Fibroblast of villous mesenchyme (primary cell): ENCODE data around the gene SEMA7A. TPM values are rescaled to one million over a fixed set of nuclear protein-coding genes. Genes with fewer than 3 reads are reported as not detected.
A peak's percentile ranks its signal among the peaks of the same experiment; 100 is the strongest.
"Not testable (repeated sequence)": the region's sequence is repeated elsewhere in the genome, so short reads cannot be mapped to it uniquely, and the experiment has no call there.

ENCODE experiments used
- DNase-seq: peaks from one replicate; pipeline ENCODE4 v3.0.0-alpha.2; 2010; ENCODE audit warnings: low read depth
- H3K4me3 ChIP-seq: 2 replicates; pipeline ENCODE4 v1.5.1; 2011; ENCODE audit warnings: low read depth, mild to moderate bottlenecking, low read length
- total RNA-seq: library from RNA; depleted of rRNA; stranded (reverse); fragments of >200 nt; gene quantifications from 2 replicates; pipeline ENCODE4 v1.2.3, GENCODE V29; 2012
- TF ChIP-seq, protein P1 (sequence below): IDR thresholded peaks from 2 replicates; pipeline ENCODE4 v1.5.1; 2012; ENCODE audit warnings: low read depth, mild to moderate bottlenecking, low read length; ENCODE audit not compliant: insufficient read depth

Gene SEMA7A
- total RNA-seq, 1 donor, result 24.6 TPM

DNA sequence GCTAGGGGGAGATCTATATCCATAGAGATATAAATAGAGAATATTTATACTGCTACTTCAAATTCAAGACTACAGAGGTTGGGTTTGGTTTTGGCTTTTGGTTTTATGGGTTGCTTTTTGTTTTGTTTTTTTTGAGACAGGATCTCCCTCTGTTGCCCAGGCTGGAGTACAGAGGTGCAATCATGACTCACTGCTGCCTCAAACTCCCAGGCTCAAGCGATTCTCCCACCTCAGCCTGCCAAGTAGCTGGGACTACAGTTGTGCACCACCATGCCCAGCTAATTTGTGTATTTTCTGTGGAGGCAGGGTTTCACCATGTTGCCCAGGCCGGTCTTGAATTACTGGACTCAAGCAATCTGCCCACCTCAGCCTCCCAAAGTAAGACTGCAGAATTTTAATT, 31.1 kb upstream of the SEMA7A start:
- no peak overlapping the region for H3K4me3 ChIP-seq
- no peak for DNase-seq
- TF ChIP-seq, protein P1, sequence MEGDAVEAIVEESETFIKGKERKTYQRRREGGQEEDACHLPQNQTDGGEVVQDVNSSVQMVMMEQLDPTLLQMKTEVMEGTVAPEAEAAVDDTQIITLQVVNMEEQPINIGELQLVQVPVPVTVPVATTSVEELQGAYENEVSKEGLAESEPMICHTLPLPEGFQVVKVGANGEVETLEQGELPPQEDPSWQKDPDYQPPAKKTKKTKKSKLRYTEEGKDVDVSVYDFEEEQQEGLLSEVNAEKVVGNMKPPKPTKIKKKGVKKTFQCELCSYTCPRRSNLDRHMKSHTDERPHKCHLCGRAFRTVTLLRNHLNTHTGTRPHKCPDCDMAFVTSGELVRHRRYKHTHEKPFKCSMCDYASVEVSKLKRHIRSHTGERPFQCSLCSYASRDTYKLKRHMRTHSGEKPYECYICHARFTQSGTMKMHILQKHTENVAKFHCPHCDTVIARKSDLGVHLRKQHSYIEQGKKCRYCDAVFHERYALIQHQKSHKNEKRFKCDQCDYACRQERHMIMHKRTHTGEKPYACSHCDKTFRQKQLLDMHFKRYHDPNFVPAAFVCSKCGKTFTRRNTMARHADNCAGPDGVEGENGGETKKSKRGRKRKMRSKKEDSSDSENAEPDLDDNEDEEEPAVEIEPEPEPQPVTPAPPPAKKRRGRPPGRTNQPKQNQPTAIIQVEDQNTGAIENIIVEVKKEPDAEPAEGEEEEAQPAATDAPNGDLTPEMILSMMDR, result no peak

DNA sequence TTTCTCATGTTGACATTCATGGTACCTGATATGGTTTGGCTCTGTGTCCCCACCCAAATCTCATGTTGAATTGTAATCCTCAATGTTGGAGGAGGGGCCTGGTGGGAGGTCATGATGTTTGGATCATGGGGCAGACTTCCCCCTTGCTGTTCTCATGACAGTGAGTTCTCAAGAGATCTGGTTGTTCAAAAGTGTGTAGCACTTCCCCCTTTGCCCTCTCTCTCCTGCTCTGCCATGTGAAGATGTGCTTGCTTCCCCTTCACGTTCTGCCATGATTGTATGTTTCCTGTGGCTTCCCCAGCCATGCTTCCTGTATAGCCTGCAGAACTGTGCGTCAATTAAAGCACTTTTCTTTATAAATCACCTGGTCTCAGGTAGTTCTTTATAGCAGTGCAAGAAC, 30.5 kb upstream of the SEMA7A start:
- TF ChIP-seq, protein P1, result no peak
- DNase-seq, result no peak

DNA sequence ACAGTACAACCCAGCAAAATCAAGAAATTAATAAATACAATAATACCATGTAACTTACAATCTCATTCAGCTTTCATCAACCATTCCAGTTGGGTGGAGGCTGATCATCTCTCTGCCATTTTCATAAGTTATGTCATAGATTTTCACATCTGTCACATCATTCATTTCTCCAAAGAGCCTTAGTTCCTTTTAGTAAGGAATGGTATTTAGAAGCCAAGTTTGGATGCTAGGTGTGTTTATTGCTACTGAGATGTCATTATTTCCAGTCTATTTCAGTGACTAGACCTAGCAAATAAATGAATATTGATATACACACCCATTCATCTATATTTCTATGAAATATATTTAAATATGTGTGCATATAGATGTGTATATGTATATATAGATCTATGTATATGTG, 29.9 kb upstream of the SEMA7A start:
- H3K4me3 ChIP-seq, result no peak overlapping the region
- DNase-seq, result no peak
- TF ChIP-seq, protein P1, result no peak

More for the DNA sequence above, 30.5 kb upstream of the SEMA7A start:
- H3K4me3 ChIP-seq, result no peak overlapping the region

DNA sequence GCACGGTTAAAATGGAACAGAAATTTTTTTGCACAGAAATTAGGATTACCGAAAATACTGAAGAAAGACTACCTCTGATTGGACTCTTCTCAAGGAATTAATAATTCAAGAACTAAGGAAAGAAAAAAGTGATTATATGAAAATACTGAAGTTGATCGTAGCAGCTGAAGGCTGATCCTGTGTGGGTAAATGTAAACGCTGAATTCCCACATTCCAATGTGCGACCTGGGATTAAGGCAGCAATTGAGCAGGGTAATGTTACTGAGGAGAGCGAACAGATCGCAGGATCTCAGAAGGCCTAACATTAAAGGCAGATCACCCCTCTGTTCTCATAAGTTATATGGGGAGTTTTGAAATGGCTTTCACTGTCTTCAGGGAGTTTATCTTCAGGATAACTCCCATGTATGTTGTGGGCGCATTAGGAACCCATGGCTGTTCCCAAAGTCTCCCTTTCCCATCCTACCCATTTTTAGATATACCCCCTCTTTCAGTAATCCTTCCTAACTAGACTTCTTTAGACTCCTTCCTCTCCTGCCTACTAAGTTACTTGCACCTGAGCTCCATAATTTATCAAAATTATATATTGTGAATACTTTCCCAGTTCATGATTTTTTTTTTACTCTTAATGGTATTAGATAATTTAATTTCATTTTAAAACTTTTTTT, 28.2 kb upstream of the SEMA7A start:
- peak overlapping the region; percentile 78 for H3K4me3 ChIP-seq
- peak; percentile 4 for DNase-seq
- TF ChIP-seq, protein P1, result no peak

DNA sequence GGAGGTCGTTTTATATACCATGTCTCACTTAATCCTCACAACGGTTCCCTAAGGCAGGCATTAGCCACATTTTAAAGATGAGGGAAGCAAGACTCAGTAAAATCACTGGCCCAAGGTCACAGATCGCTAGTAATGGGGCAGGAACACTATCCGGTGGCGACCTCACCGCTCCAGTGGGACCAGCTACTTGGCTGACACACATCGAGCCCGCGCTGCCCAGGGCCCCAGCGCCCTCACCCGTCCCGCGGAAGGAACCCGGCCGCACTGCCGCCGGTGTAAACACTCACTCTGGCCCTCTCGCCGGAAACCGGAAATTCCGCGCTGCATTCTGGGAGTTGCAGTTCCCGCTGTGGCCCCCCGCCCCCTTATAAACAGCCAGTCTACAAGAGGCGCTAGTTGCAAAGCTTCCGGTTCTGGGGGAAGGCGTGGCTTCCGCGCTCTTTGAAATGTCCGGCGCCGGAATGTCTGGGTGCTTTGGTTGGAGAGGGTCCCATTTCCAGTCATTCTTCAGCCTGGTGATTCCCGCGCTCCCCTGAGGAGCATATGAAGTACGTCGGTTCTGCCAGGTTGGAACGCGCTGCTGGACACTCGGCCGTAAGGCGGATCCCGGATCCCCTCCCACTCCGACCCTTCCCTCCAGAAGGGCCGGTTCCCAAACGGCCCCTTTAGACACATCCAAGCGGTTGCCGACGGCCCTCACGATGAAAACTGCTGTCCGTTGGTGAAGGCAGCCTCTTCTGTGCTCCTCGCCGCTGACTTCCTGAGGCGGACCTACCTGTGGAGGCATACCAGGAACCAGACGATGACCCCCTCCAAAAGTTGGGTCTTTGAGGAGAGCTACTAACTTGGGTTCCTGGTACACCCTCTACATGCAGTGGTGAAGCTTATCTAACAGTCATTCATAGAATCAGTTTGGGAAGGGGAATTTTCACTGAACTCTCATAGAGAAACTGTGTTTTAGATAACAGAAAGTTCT, 27.4 kb upstream of the SEMA7A start, which contains the start of gene UBL7:
UBL7 (minus strand) TSS at position 290 of the 976 bp plus-strand sequence. CDS start 2,293 bp downstream, outside the sequence.
- DNase-seq, result peak; percentile 97
- peak within 1 kb of the TSS; percentile 78 for H3K4me3 ChIP-seq
- TF ChIP-seq, protein P1, result peak; percentile 21

DNA sequence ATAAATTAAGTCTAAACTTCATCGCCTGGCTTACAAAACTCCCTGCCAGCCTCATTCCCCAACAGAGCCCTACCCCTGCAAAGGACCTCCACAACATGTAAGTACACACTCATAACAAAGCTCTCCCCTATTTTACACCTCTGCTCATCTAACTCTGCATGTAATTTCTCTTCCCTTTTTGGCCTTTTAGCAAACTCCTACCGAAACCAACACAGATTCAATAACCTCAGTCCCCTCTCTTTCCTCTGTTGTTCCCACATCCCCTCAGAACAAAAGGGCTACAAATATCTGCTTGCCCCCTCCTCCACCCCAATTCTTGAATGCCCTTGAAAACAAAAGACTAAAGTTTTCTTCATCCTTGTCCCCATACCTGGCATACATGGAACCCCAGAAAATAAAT, 26.5 kb upstream of the SEMA7A start:
- peak; percentile 3 for DNase-seq
- TF ChIP-seq, protein P1, result no peak

DNA sequence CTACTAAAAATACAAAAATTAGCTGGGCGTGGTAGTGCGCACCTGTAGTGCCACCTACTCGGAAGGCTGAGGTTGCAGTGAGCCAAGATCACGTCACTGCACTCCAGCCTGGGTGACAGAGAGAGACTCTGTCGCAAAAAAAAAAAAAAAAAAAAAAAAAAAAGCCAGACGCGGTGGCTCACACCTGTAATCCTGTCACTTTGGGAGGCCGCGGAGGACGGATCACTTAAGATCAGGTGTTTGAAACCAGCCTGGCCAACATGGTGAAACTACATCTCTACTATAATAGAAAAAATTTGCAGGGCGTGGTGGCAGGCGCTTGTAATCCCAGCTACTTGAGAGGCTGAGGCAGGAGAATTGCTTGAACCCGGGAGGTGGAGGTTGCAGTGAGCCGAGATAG, 26.0 kb upstream of the SEMA7A start:
- not testable (repeated sequence) for DNase-seq, H3K4me3 ChIP-seq

More for the DNA sequence above, 26.5 kb upstream of the SEMA7A start:
- H3K4me3 ChIP-seq, result peak overlapping the region; percentile 78
